DOHH2 (cell line): ENCODE measurements around the gene GPR62.

Experiments
- CTCF ChIP-seq: fragments of 200-600 bp; sonication (generic); IDR thresholded peaks from one replicate; pipeline ENCODE4 v1.5.1; 2014; ENCODE audit warnings: antibody characterized with exemption, mild to moderate bottlenecking, low read depth, low read length; ENCODE audit not compliant: poor library complexity, severe bottlenecking
- EZH2phosphoT487 ChIP-seq: fragments of 200-600 bp; sonication (generic); IDR thresholded peaks from 2 replicates; pipeline ENCODE4 v1.6.1; 2017; ENCODE audit warnings: borderline replicate concordance, mild to moderate bottlenecking, antibody characterized with exemption, low read length, moderate library complexity, mixed read lengths

GRCh38 chr3:51933471-51934138 lies 21.6 kb upstream of the GPR62 start:
- TF ChIP-seq CTCF, result no peak
- no peak for TF ChIP-seq EZH2phosphoT487
